Measurements from ENCODE around the gene MCAT.

Gene MCAT

GRCh38 chr22:43092085-43092484, 51.1 kb downstream of the MCAT start:
- DNase-seq (ENCODE audit: low spot score), result no peak

GRCh38 chr22:43090130-43090789, 52.9 kb downstream of the MCAT start:
- peak; percentile 90 for DNase-seq (ENCODE audit: low spot score)

DNA sequence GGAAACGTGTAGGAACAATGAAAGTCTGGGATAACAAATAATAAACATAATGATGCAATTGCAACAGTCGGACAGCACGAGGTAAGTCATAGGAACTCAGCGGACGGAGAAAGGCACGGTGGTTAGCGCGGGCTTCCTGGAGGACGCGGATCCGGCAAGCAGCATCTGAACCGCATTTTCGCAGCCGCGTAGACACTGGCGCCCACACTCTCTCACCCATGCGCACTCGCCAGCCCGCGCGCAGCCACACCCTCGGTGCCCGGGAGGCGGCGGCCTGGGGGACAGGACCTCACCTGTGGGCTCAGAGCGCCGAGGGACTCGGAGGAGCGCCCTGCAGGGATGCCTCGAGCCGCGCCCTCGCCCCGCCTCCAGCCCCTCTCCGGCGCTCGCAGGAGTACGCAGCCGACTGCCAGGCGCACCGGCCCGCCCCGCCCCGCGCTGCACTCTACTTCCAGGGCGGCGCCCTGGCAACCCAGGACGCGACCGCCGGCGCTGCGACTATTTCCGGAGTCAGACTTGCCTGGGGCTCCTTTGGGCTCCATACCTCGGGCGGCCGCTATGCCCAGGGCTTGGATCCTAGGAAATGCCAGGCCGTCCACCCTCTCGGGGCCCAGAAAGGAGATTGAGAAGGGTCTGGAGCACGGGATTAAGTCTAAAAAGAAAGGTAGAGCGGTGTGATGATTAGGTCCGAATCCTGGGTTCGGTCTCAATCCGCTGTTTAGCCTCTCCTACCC, 54.0 kb downstream of the MCAT start, which contains the start of gene TTLL1:
Gene TTLL1, minus strand, starts transcription at position 408 of the 734 bp plus-strand sequence. CDS start 13,805 bp downstream, outside the sequence.
- peak; percentile 98 for DNase-seq (ENCODE audit: low spot score)

DNA sequence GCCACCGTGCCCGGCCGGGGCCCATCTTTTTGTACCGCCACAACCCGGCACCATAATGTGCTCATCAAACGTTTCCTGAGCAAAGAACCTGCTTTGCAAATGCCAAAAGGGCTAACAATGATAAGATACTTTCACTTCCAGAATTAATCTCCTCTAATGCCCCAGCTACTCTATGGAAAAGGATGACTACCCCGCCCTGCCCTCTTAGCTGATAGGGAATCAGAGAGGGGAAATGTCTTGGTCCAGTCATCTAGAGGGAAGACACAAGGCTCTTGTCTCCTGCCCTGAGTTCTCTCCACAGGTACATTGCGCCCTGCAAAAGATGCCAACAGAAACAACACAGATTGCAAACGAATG, 54.6 kb downstream of the MCAT start:
- no peak for DNase-seq (ENCODE audit: low spot score)

- no peak for DNase-seq (ENCODE audit: low spot score)
These were observed 57.3 kb downstream of the MCAT start for GRCh38 chr22:43085658-43086606.
